Activated CD4-positive, alpha-beta T cell treated with anti-CD3 and anti-CD28 coated beads, Interleukin-2, amount 10 ng/mL, durations not matched to agents 24 days and 14 days (primary cell): ENCODE data around the gene SOD1. TPM values are rescaled to one million over a fixed set of nuclear protein-coding genes. Genes with fewer than 3 reads are reported as not detected.
A peak's percentile ranks its signal among the peaks of the same experiment; 100 is the strongest.
"Not testable (repeated sequence)": the region's sequence is repeated elsewhere in the genome, so short reads cannot be mapped to it uniquely, and the experiment has no call there.

ENCODE experiments used
- DNase-seq: peaks from one replicate; pipeline ENCODE4 v3.0.0; 2022
- H3K27ac Mint-ChIP-seq: one replicate; pipeline ENCODE4 v1.8.0; 2022; ENCODE audit warnings: mild to moderate bottlenecking, mixed read lengths
- H3K27me3 Mint-ChIP-seq: one replicate; pipeline ENCODE4 v1.8.0; 2022; ENCODE audit warnings: mixed read lengths
- H3K36me3 Mint-ChIP-seq: one replicate; pipeline ENCODE4 v1.8.0; 2022; ENCODE audit warnings: low read depth, mild to moderate bottlenecking, mixed read lengths
- H3K4me1 Mint-ChIP-seq: one replicate; pipeline ENCODE4 v1.8.0; 2021; ENCODE audit warnings: mixed read lengths
- H3K4me3 Mint-ChIP-seq: one replicate; pipeline ENCODE4 v1.8.0; 2022; ENCODE audit warnings: mild to moderate bottlenecking, moderate library complexity, mixed read lengths
- H3K9me3 Mint-ChIP-seq: one replicate; pipeline ENCODE4 v1.8.0; 2021; ENCODE audit warnings: mixed read lengths
- intact Hi-C: fragments of 100-400 bp; cut with micrococcal nuclease; formaldehyde crosslinking; loops from one replicate; pipeline ENCODE4 v1.15.1; 2023
- total RNA-seq: library from RNA; stranded (reverse); gene quantifications from 2 replicates; pipeline ENCODE4 v1.2.3, GENCODE V29; 2022

SOD1 gene
- total RNA-seq = 336 and 342 TPM in 2 replicates

DNA sequence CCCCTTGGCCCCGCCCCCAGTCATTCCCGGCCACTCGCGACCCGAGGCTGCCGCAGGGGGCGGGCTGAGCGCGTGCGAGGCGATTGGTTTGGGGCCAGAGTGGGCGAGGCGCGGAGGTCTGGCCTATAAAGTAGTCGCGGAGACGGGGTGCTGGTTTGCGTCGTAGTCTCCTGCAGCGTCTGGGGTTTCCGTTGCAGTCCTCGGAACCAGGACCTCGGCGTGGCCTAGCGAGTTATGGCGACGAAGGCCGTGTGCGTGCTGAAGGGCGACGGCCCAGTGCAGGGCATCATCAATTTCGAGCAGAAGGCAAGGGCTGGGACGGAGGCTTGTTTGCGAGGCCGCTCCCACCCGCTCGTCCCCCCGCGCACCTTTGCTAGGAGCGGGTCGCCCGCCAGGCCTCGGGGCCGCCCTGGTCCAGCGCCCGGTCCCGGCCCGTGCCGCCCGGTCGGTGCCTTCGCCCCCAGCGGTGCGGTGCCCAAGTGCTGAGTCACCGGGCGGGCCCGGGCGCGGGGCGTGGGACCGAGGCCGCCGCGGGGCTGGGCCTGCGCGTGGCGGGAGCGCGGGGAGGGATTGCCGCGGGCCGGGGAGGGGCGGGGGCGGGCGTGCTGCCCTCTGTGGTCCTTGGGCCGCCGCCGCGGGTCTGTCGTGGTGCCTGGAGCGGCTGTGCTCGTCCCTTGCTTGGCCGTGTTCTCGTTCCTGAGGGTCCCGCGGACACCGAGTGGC is at the start of gene SOD1:
SOD1 (plus strand) TSS at position 158 of the 723 bp plus-strand sequence; CDS start at position 235, 77 bp downstream.
- peak within 1 kb of the TSS; percentile 96 for H3K4me3 Mint-ChIP-seq
- H3K36me3 Mint-ChIP-seq = peaks cover 40% of the 10 kb centered on the region
- peaks cover 63% of the 10 kb centered on the region for H3K4me1 Mint-ChIP-seq
- H3K9me3 Mint-ChIP-seq = peaks cover 3% of the 10 kb centered on the region
- H3K27me3 Mint-ChIP-seq = no peaks in the 10 kb centered on the region
- peak within 1 kb of the TSS; percentile 100 for H3K27ac Mint-ChIP-seq
- peak; percentile 99 for DNase-seq
- intact Hi-C loops = loop anchor here (1.0 to 10.0 kb wide), 7 partner anchors 73 to 941 kb away; partner anchors contain the start of genes KRTAP21-3, MIS18A, SCAF4 and TIAM1

DNA sequence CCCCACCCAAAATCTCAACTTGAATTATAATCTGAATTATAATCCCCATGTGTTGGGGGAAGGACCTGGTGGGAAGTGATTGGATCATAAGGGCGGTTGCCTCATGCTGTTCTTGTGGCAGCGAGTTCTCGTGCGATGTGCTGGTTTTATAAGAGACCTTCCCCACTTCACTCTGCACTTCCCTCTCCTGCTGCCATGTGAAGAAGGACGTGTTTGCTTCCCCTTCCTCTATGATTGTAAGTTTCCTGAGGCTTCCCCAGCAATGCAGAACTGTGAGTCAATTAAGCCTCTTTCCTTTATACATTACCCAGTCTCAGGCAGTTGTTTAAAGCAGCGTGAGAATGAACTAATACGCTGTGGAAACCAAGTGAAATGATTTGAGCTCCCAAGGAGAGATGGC is 48.0 kb upstream of the SOD1 start:
- no peak overlapping the region for H3K27ac Mint-ChIP-seq
- H3K9me3 Mint-ChIP-seq = peaks cover 13% of the 10 kb centered on the region
- peaks cover 1% of the 10 kb centered on the region for H3K36me3 Mint-ChIP-seq
- H3K4me3 Mint-ChIP-seq = no peak overlapping the region
- H3K4me1 Mint-ChIP-seq = no peaks in the 10 kb centered on the region
- no peak for DNase-seq
- peaks cover 3% of the 10 kb centered on the region for H3K27me3 Mint-ChIP-seq
- intact Hi-C loops = no loop called here

DNA sequence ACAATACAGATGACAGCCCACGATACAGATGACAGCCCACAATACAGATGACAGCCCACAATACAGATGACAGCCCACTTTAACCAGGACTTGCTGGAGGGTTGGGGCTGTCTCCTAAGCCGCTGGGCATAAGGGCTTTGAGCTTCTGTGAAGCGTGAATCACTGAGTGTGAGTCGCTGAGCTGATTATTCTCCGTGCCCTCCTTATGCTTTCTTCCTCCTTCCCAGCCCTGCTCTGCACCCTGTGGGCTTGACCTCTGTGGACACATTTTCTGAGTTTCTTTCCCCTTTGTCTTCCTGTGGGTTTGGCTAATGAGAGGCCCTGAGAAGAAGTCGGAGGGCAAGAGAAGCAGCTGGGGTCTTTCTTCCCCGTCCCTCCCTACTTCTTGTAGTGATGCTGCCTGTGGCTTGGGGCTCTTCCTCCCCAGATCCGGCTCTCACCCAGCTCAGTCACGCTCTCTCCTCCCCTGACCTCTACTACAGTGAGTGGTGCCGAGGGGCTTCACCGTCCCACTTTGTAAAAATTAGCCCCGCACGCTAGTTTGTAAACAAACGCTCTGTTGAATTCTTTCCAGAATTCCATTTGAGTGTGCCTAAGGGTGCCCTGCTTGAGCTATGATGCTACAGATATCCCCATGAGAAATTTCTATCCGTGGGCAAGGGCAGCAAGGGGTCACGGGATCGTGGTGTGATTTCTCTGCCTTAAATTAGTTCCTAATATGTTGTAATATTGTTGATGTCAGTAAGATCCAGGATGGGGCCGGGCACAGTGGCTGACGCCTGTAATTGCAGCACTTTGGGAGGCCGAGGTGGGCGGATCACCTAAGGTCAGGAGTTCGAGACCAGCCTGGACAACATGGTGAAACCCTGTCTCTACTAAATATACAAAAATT is 46.4 kb upstream of the SOD1 start:
- H3K4me3 Mint-ChIP-seq = no peak overlapping the region
- no peak for DNase-seq
- H3K9me3 Mint-ChIP-seq = peaks cover 13% of the 10 kb centered on the region
- H3K27me3 Mint-ChIP-seq = peaks cover 3% of the 10 kb centered on the region
- no peak overlapping the region for H3K27ac Mint-ChIP-seq
- no peaks in the 10 kb centered on the region for H3K4me1 Mint-ChIP-seq
- peaks cover 1% of the 10 kb centered on the region for H3K36me3 Mint-ChIP-seq
- intact Hi-C loops = no loop called here

DNA sequence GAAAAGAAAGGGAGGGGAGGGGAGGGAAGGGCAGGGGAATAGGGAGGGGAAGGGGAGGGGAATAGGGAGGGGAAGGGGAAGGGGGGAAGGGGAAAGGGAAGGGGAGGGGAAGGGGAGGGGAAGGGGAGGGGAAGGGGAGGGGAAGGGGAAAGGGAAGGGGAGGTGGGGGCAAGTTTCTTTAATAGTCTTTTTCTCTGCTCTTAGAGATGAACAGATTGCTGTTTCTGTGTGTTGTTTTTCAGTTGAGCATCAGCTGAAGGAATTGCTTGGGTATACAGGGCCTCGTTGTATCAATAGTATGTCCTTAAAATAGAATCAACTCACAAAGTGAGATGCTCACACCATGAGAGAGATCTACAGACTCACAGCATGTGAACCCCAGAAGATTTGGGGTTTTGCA is 44.8 kb upstream of the SOD1 start:
- no peak overlapping the region for H3K4me3 Mint-ChIP-seq
- intact Hi-C loops = no loop called here
- H3K9me3 Mint-ChIP-seq = peaks cover 13% of the 10 kb centered on the region
- peaks cover 1% of the 10 kb centered on the region for H3K36me3 Mint-ChIP-seq
- H3K4me1 Mint-ChIP-seq = peaks cover 5% of the 10 kb centered on the region
- peaks cover 3% of the 10 kb centered on the region for H3K27me3 Mint-ChIP-seq
- no peak for DNase-seq
- no peak overlapping the region for H3K27ac Mint-ChIP-seq

DNA sequence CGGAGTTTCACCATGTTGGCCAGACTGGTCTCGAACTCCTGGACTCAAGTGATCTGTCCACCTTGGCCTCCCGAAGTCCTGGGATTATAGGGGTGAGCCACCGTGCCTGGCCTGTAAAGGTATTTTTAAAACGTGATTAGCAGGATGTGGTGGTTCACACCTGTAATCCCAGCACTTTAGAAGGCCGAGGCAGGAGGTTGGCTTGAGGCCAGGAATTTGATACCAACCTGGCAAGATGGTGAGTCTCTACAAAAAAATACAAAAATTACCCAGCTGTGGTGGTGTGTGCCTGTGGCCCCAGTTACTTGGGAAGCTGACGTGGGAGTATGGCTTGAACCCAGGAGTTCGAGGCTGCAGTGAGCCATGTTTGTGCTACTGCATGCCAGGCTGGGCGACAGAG is 43.3 kb upstream of the SOD1 start:
- Mint-ChIP-seq H3K4me3 (no peak overlapping the region), H3K27ac (no peak overlapping the region), H3K27me3 (peaks cover 3% of the 10 kb centered on the region), H3K36me3 (peaks cover 1% of the 10 kb centered on the region), H3K4me1 (peaks cover 5% of the 10 kb centered on the region), H3K9me3 (peaks cover 3% of the 10 kb centered on the region)
- intact Hi-C loops = no loop called here
- DNase-seq = no peak

DNA sequence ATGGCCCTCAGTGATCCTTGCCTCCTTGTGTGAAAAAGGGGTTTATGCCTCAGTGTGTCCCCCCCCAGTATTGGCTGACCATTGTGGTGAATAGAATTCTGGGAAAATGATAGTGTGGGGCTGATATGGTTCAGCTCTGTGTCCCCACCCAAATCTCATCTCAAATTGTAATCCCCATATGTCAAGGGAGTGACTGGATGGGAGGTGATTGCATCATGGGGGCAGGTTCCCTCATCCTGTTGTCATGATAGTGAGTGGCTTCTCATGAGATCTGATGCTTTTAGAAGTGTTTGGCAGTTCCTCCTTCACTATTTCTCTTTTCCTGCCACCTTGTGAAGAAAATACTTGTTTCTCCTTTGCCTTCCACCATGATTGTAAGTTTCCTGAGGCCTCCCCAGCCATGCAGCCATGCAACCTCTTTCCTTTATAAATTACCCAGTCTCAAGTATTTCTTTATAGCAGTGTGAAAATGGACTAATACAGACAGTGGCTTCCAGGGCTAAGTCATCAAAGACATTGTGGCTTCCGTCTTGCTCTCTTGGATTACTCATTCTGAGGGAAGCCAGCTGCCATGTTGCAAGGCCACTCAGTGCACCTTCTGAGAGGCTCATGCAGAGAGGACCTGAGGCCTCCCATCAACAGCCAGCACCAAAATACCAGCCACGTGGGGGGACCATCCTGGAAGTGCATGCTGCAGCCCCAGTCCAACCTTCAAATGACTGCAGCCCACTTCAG is 40.6 kb upstream of the SOD1 start:
- Mint-ChIP-seq H3K27me3 (peaks cover 2% of the 10 kb centered on the region), H3K9me3 (no peaks in the 10 kb centered on the region), H3K4me1 (peaks cover 11% of the 10 kb centered on the region), H3K36me3 (no peaks in the 10 kb centered on the region), H3K27ac (no peak overlapping the region), H3K4me3 (no peak overlapping the region)
- intact Hi-C loops = no loop called here
- no peak for DNase-seq

DNA sequence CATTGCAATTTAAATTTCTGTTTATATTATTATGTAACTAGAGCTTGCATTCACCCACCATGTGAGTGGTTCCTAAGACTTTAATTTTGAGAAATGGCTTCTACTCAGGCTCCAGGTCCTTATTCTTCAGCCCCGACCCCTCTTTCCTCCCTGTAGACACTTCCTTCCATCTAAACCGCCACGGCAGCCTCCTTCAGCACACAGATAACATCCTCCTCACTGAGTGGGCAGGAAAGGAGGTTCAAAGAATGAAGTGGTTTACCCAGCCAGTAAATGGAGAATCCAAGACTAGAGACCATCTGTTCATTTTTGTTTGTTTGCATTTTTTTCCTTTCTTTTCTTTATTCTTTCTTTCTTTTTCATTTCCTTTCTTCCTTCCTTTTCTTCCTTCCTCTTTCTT is 37.1 kb upstream of the SOD1 start:
- intact Hi-C loops = no loop called here

DNA sequence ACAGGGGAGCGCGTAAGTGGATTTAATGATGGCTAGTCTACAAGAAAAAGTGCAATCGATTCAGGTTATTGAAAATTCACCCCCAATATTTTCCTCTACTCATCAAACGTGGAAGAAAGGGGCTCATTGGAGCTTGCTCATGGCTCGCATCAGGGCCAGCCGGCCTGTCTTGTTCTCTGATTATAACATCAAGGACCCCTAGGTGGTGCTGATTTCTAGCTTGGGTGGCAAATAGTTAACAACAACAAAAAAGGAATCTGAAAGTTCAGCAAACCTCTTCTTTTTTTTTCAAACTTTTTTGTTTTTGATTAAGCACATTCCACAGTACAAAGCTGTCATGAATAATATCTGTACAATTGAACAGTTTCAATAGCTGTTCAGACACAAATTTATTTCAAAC is 35.8 kb upstream of the SOD1 start:
- H3K36me3 Mint-ChIP-seq = no peaks in the 10 kb centered on the region
- H3K4me1 Mint-ChIP-seq = peaks cover 11% of the 10 kb centered on the region
- intact Hi-C loops = no loop called here
- H3K4me3 Mint-ChIP-seq = no peak overlapping the region
- H3K27ac Mint-ChIP-seq = no peak overlapping the region
- DNase-seq = no peak
- peaks cover 4% of the 10 kb centered on the region for H3K27me3 Mint-ChIP-seq
- no peaks in the 10 kb centered on the region for H3K9me3 Mint-ChIP-seq

More for the DNA sequence above, 37.1 kb upstream of the SOD1 start:
- H3K27ac Mint-ChIP-seq = no peak overlapping the region
- peaks cover 11% of the 10 kb centered on the region for H3K4me1 Mint-ChIP-seq
- DNase-seq = no peak
- H3K36me3 Mint-ChIP-seq = no peaks in the 10 kb centered on the region
- H3K27me3 Mint-ChIP-seq = peaks cover 2% of the 10 kb centered on the region
- H3K9me3 Mint-ChIP-seq = no peaks in the 10 kb centered on the region
- H3K4me3 Mint-ChIP-seq = no peak overlapping the region

DNA sequence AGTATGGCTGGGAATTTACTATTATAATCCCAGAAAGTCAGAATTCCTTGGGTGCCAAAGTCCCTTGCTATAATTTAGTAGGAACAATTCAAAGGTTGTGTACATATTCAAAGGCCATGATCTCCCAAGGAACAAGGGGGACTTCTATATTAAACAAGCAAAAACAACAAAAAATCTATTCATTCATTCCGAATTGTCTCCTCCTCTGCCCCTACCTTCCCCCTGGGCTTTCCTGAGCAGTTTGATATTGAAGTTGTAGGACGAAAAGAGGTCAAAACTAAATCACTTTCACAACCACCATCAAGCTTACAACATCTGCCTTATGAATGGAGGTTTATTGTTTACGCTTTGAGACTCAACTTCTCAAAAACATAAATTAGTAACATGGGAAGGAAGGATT is 35.3 kb upstream of the SOD1 start:
- Mint-ChIP-seq H3K27me3 (peaks cover 4% of the 10 kb centered on the region), H3K4me3 (no peak overlapping the region), H3K27ac (no peak overlapping the region), H3K9me3 (no peaks in the 10 kb centered on the region), H3K36me3 (no peaks in the 10 kb centered on the region), H3K4me1 (peaks cover 7% of the 10 kb centered on the region)
- intact Hi-C loops = no loop called here
- DNase-seq = no peak

DNA sequence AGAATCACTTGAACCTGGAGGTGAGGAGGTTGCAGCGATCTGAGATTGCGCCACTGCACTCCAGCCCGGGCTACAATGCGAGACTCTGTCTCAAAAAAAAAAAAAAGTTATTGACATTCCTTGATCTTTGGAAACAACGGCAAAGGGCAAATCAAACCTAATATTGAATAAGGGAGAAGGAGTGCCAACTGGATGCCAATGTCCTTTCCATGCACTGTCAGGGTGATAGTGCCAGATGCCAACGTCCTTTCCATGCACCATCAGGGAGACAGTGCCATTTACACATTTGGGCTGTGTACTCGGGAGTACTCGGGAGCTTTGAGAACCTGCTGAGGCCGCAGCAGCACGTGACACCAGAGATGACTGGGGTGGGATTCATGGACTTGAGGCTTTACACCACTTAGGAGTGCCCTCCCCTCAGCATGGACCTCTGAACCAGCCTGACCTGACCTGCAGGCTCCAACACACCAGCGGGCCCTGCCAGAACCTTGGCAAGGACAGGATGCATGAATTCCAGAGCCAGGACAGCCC is 34.5 kb upstream of the SOD1 start:
- intact Hi-C loops = no loop called here
- no peak overlapping the region for H3K27ac Mint-ChIP-seq
- DNase-seq = no peak

DNA sequence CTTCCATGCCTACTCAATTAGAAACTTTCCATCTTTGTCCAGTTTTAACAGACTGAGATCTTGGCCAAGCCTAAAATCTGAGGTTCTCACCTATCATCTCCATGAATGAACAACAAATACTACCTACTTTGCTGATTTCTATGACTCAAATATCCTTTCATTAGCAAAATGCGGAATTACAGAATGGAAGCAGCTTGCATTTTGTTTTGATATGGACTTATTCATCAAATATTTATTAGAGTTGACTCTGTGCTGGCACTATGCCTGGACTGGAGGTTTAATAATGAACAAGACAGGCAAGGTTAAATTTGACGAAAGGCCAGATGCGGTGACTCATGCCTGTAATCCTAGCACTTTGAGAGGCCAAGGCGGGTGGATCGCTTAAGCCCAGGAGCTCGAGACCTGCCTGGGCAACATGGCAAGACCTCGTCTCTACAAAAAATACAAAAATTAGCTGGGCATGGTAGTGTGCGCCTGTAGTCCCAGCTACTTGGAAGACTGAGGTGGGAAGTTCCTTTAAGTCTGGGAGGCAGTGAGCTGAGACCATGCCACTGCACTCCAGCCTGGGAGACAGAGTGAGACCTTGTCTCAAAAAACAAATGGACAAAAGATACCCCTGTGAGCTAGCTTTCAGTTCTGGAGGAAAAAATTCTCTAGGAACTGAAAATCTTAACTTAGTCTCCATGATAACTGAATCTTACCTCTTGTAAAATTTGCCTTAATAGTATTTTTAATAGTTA is 29.4 kb upstream of the SOD1 start:
- Mint-ChIP-seq H3K9me3 (peaks cover 4% of the 10 kb centered on the region), H3K4me1 (no peaks in the 10 kb centered on the region), H3K4me3 (no peak overlapping the region), H3K27ac (no peak overlapping the region), H3K27me3 (peaks cover 2% of the 10 kb centered on the region), H3K36me3 (no peaks in the 10 kb centered on the region)
- DNase-seq = no peak
- intact Hi-C loops = no loop called here

More for the DNA sequence above, 34.5 kb upstream of the SOD1 start:
- no peaks in the 10 kb centered on the region for H3K9me3 Mint-ChIP-seq
- H3K36me3 Mint-ChIP-seq = no peaks in the 10 kb centered on the region
- peaks cover 6% of the 10 kb centered on the region for H3K4me1 Mint-ChIP-seq
- peaks cover 4% of the 10 kb centered on the region for H3K27me3 Mint-ChIP-seq
- no peak overlapping the region for H3K4me3 Mint-ChIP-seq

DNA sequence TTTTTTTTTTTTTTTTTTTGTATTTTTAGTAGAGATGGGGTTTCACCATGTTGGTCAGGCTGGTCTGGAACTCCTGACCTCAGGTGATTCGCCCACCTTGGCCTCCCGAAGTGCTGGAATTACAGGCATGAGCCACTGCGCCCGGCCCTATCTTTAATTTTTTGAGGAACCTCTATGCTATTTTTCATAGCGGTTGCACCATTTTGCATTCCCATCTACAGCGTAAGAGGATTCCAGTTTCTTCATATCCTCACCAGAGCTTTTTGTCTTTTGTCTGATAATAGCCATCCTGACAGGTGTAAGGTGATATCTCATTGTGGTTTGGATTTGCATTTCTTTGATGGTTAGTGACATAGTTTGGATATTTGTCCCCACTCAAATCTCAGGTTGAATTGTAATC is 27.6 kb upstream of the SOD1 start:
- H3K4me3 Mint-ChIP-seq, H3K27ac Mint-ChIP-seq, H3K36me3 Mint-ChIP-seq, intact Hi-C loops, H3K27me3 Mint-ChIP-seq, H3K9me3 Mint-ChIP-seq, DNase-seq, H3K4me1 Mint-ChIP-seq: not testable (repeated sequence)

DNA sequence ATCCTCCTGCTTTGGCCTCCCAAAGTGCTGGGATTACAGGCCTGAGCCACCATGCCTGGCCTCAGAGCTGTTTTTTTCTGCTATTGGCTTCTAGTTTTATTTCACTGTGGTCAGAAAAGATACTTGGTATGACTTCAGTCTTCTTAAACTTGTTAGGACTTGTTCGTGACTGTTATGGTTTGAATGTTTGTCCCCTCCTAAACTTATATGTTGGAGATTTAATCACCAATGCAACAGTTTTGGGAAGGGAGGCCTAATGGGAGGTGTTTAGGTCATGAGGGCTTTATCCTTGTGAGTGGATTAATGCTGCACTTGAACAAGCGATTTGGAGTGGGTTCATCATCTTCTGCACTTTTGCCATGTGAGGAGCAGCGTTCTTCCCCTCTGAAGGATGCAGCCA is 24.5 kb upstream of the SOD1 start:
- Mint-ChIP-seq H3K27ac (no peak overlapping the region), H3K36me3 (no peaks in the 10 kb centered on the region), H3K4me3 (no peak overlapping the region), H3K4me1 (no peaks in the 10 kb centered on the region), H3K27me3 (peaks cover 2% of the 10 kb centered on the region), H3K9me3 (peaks cover 4% of the 10 kb centered on the region)
- DNase-seq = no peak
- intact Hi-C loops = no loop called here
